SKM-1 treated with dmso at 0.1 percent for 144 hours (cell line): ENCODE measurements around the gene TBL3.
"Not testable (repeated sequence)": the region's sequence is repeated elsewhere in the genome, so short reads cannot be mapped to it uniquely, and the experiment has no call there.

Source experiments
- DNase-seq: peaks from one replicate; lab custom pipeline; 2025; ENCODE audit not compliant: unreplicated experiment; lab: John Stamatoyannopoulos, UW

TBL3 gene

DNA sequence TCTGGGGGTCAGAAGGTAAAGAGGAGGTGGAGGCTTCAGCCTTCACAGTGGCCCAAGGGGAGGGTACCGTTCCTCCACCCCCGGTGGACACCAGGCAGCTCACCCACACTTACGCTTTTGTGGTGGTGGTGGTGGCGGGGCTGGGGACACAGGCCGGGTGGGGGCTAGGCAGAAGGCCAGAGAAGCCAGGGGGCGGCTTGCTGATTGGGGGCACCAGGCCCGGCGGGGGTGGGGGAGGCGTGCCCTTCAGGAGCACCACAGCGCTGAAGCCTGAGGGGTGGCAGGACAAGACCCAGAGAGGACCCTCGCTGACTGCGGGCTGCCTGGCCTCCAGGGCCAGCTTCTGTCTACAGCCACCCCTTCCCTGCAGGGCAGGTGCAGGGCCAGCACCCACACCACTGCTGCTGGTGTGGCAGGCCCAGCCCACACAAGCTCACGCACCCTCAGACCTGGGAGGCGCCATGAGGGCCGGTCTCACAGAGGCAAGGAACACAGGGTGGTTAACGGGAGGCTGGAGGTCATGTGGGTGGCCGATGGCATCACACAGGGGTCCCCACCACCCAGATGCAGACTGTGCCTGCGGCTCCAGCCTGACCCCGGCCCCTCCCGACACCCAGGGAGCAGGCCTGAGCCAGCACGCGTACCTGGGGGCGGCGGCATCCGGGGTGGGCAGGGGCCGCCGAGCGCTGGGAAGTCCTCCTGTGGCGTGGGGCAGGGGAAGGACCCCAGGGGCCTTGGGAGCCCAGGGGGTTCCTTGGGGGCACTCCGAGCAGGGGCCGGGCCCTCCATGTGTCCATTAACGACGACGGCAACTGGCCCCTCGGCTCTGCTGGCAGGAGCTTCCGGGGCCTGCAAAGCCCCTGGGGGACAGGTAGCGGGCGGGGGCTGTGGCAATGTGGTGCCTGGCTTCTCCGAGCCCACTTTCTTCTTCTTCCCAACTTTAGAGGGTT, 27.3 kb downstream of the TBL3 start:
- DNase-seq: no peak

DNA sequence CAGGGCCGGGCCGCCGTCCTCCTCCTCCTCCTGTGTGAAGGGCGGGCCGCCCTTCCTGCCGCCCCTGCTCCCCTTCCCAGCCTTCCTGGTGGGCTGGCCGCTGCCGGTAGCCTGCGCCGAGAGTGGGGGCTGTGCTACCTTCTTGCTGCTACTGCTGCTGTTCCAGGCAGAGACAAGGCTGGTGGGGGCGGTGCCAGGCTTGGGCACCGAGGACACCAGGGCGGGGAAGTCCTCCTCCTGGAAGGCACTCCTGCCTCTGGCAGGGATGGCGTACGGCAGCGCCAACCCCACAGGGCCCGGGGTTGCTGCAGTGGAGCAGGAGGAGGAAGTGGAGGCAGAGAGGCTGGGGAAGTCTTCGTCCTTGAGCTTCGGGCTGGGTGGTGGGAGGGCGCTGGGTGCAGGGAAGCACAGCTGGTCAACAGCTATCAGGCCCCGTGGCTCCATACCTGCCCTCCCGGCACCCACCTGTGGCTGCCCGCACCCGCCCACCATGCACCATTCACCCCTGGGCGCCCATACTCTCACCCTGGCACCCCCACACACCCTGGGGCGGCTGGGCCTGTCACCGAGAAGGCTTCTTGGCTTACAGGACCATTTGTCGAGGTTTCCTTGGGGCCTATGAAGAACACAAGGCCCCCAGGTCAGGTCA, 28.1 kb downstream of the TBL3 start:
- DNase-seq: no peak

DNA sequence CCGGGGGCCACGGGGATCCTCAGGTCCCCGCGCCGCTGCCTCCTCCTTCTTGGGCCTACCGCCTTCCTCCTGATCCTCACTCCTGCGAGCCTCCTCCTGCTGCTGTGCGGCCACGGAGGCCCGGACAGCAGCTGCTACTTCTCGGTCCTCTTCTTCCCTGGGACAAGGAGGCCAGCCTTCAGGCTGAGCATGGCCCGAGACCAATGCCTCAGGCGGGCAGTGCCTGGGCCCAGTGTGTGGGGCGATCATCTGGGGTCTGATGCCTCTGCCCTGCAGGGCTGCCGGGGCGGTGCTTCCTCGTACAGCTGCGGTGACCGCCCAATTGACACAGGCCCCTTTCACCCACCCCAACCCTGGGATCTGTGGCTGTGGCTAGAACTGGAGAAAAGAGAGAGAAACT, 29.2 kb downstream of the TBL3 start:
- no peak for DNase-seq

- no peak for DNase-seq
These were observed 29.9 kb downstream of the TBL3 start for GRCh38 chr16:2001456-2002355.

GRCh38 chr16:2002406-2003230, 30.8 kb downstream of the TBL3 start:
- DNase-seq: no peak

DNA sequence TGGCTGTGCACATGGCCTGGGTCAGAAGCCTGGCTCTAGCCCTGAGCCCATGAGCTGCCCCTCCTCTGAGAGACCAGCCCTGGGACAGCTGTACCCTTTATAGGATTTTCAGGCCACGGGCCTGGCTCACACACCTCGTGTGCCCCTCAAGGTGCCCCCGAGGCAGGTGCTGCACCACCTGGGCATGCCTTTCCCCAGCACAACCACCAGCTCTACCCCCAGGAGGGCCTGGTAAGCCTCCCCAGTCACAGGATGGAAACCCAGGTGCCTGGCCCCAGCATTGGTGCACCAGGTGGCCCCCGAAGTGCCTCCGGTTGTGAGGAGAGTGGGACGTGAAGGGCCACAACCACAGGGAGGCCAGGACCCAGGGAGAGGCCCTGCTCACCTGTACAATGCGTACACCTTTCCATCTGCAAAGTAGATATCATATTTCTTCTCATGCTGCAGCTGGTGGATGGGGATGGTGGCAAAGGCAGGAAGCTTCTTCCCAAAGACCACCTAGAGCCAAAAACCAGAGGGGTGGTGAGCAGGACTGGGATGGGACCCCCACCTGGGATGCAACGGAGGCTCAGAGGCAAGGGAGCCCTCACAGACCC, 31.5 kb downstream of the TBL3 start:
- DNase-seq: no peak

GRCh38 chr16:2003827-2004641, 32.2 kb downstream of the TBL3 start:
- DNase-seq: peak; percentile 83

DNA sequence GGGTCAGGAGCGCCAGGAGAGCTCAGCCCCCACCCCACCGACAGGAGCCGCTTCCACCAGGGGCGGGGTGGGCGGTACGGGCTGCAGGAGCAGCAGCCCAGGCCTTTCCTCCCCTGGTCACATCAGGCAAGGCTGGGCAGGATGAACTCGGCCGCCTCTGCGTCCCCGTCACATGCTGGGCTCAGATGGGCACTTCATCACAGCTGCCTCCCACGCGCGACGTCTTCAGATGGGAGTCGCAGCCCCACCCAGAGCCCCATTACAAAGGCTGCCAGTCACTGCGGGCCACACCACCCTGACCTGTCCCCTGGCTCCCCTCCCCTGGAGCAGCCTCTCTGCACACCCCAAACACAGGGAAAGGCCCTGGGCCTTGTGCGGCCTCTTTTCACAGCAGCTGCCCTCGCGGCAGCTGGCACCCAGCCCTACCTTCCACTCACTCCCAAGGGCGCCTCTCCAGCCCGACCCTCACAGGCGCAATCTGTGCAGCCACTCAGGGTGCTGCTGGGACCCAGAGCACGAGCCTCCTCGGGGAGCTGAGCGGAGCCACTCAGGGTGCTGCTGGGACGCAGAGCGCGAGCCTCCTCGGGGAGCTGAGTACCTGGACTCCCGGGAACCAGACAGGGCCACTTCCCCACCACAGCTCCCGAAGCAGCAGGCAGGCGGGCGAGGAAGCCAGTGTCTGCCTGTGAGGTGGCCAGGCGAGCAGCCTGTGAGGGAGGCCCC, 33.1 kb downstream of the TBL3 start:
- no peak for DNase-seq

- DNase-seq: no peak
These were observed 33.8 kb downstream of the TBL3 start for GRCh38 chr16:2005646-2006045.

DNA sequence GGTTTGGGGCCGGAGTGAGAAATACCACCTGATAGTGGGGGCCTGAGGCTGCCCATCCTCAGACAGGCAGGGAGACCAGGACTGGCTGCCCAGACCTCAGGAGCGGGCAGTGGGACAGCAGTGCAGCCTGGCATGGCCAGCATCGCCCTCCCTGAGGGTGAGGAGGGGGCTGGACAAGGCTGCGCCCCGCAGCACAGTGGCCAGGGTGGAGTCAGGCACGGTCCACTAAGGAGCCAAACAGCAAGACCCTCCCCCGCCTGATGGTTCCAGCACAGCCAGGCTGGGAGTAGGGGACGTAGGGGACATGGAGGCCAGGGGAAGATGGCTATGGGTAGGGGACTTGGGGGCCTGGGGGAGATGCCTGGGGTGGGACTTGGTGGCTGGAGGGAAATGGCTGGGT, 34.5 kb downstream of the TBL3 start:
- DNase-seq: no peak

GRCh38 chr16:2007081-2007836, 35.4 kb downstream of the TBL3 start:
- no peak for DNase-seq

DNA sequence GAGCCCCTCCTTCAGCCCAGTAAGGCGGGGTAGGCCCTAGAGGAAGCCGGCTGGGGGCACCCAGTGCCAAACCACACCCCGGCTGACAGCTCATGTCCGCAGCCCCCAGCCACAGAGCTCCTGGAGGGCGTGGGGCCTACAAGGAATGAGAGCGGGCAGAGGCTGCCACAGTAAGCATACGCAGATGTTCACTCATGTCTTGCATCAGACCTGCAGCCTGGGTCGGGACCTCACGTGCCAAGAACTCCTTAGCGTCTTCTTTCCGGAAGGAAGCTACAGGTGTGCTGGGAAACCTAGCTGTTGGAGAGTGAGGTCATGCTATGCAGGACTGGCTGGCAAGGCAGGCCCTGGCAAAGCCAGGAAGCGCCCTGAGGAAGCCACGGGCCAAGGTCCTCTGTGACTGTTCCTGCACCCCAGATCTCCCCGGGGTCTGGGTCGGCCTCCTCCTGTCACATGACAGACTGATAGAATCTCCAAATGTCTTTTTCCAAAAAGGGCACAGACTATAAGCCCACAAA, 36.2 kb downstream of the TBL3 start:
- no peak for DNase-seq

GRCh38 chr16:2008631-2009163, 36.8 kb downstream of the TBL3 start:
- no peak for DNase-seq

GRCh38 chr16:2009164-2009711, 37.4 kb downstream of the TBL3 start:
- DNase-seq: no peak

- peak; percentile 58 for DNase-seq
These were observed 38.1 kb downstream of the TBL3 start, which contains the start of gene ZNF598 for GRCh38 chr16:2009791-2010510. Gene ZNF598, minus strand, starts transcription at chr16:2009821.

GRCh38 chr16:2011726-2012125, 39.9 kb downstream of the TBL3 start:
- DNase-seq: not testable (repeated sequence)
